Measurements from ENCODE around the gene S100A12.

- no peak for TF ChIP-seq CTCF (IDR thresholded peaks at IDR 0.05; ENCODE audit: insufficient read depth, low read length, poor library complexity, severe bottlenecking)
- no peak for TF ChIP-seq EZH2phosphoT487 (conservative IDR thresholded peaks at IDR 0.05; ENCODE audit: low read length)
Measured at GRCh38 chr1:153420306-153420705, 44.9 kb upstream of the S100A12 start.

Data from SU-DHL-6 (cell line).